Testis (tissue), 2 donors: ENCODE measurements around the gene LSM10.

Experiments
- CTCF ChIP-seq, 3 experiments: fragments of 450-650 bp in 2 of 3; fragments of 200-600 bp in 1 of 3; sonication (generic) in 1 of 3; IDR thresholded peaks; one replicate each; pipeline ENCODE4 v1.5.1; 2016 to 2019; ENCODE audit warnings: antibody characterized with exemption in 3 of 3, mild to moderate bottlenecking in 2 of 3, moderate library complexity in 1 of 3
- POLR2A ChIP-seq: fragments of 450-650 bp; IDR thresholded peaks from one replicate; pipeline ENCODE4 v1.6.1; 2017; ENCODE audit warnings: antibody characterized with exemption, mild to moderate bottlenecking, moderate library complexity

- TF ChIP-seq CTCF (IDR thresholded peaks at IDR 0.05) (no peak), POLR2A (no peak)
These were observed 21.9 kb upstream of the LSM10 start for GRCh38 chr1:36419569-36419968.
